ENCODE data around the gene BUB1B.
"Not testable (repeated sequence)": the region's sequence is repeated elsewhere in the genome, so short reads cannot be mapped to it uniquely, and the experiment has no call there.

BUB1B gene

GRCh38 chr15:40155270-40155910, 5.5 kb upstream of the BUB1B start:
- no peak for TF ChIP-seq CTCF (conservative IDR thresholded peaks at IDR 0.05; ENCODE audit: low read depth, low read length)
- no peak for DNase-seq (ENCODE audit: low read depth)
- no peak overlapping the region for H3K4me3 ChIP-seq (ENCODE audit: low read depth, low read length)

GRCh38 chr15:40157778-40158447, 3.0 kb upstream of the BUB1B start:
- no peak for TF ChIP-seq CTCF (conservative IDR thresholded peaks at IDR 0.05; ENCODE audit: low read depth, low read length)
- DNase-seq (ENCODE audit: low read depth) = no peak
- no peak overlapping the region for H3K4me3 ChIP-seq (ENCODE audit: low read depth, low read length)

GRCh38 chr15:40160021-40160420, 848 bp upstream of the BUB1B start:
- TF ChIP-seq CTCF (conservative IDR thresholded peaks at IDR 0.05; ENCODE audit: low read depth, low read length) = no peak
- DNase-seq (ENCODE audit: low read depth) = no peak

GRCh38 chr15:40161693-40162391, 973 bp downstream of the BUB1B start:
- TF ChIP-seq CTCF (conservative IDR thresholded peaks at IDR 0.05; ENCODE audit: low read depth, low read length) = no peak
- peak overlapping the region; percentile 96 for H3K4me3 ChIP-seq (ENCODE audit: low read depth, low read length)

More at GRCh38 chr15:40160021-40160420, 848 bp upstream of the BUB1B start:
- H3K4me3 ChIP-seq (ENCODE audit: low read depth, low read length) = no peak overlapping the region

GRCh38 chr15:40162552-40162951, 1.7 kb downstream of the BUB1B start:
- no peak overlapping the region for H3K4me3 ChIP-seq (ENCODE audit: low read depth, low read length)
- DNase-seq (ENCODE audit: low read depth) = no peak
- TF ChIP-seq CTCF (conservative IDR thresholded peaks at IDR 0.05; ENCODE audit: low read depth, low read length) = no peak

More at GRCh38 chr15:40161693-40162391, 973 bp downstream of the BUB1B start:
- no peak for DNase-seq (ENCODE audit: low read depth)

GRCh38 chr15:40163657-40164416, 3.0 kb downstream of the BUB1B start:
- TF ChIP-seq CTCF (conservative IDR thresholded peaks at IDR 0.05; ENCODE audit: low read depth, low read length) = no peak

GRCh38 chr15:40167374-40167773, 6.5 kb downstream of the BUB1B start:
- not testable (repeated sequence) for H3K4me3 ChIP-seq (ENCODE audit: low read depth, low read length); DNase-seq (ENCODE audit: low read depth)

More at GRCh38 chr15:40163657-40164416, 3.0 kb downstream of the BUB1B start:
- H3K4me3 ChIP-seq (ENCODE audit: low read depth, low read length) = no peak overlapping the region
- DNase-seq (ENCODE audit: low read depth) = no peak
